ENCODE measurements around the gene TRIM25. TPM values are rescaled to one million over a fixed set of nuclear protein-coding genes. Genes with fewer than 3 reads are reported as not detected.

Gene TRIM25
- total and polyA plus RNA-seq, 12 donors: 12.6 to 82.4 (median 56.6) TPM

DNA sequence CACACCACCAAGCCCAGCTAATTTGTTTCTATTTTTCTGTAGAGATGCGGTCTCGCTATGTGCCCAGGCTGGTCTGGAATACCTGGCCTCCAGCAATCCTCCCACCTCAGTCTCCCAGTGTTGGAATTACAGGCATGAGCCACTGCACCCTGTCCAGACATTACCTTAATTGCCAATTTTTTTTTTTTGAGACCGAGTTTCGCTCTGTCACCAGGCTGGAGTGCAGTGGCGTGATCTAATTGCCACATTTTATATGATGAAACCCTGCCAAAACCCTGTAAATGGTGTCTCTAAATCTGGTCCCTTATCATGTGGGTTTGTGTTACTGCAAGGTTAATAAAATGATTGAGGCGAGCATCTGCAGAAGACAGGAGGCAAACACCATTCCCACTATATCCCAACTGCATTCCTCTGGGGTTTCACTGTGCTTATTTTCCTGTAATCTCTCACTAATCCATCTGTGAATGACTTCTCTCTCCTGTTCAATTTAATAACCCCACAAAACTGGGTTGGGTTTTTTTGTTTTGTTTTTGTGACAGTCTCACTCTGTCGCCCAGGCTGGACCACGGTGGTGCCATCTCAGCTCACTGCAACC, 19.4 kb upstream of the TRIM25 start:
- intact Hi-C loops (cut with DNase I): no loop called here
- 90 to 97% (median 96%) methylated on average over 8 of the region's 8 CpGs for WGBS, 4 donors
- peaks cover 0 to 8% of the 10 kb centered on the region in 2 donors for H3K4me1 ChIP-seq (replicated peaks in 1 of 2)
- H3K36me3 ChIP-seq (replicated peaks in 1 of 2): peaks cover 0 to 11% of the 10 kb centered on the region in 2 donors
- H3K9me3 ChIP-seq (replicated peaks in 1 of 3): peaks cover 0 to 5% (median 0%) of the 10 kb centered on the region in 3 donors
- no peaks in the 10 kb centered on the region for H3K27me3 ChIP-seq
- no peak overlapping the region for H3K4me3 ChIP-seq
- TF ChIP-seq, protein P1, sequence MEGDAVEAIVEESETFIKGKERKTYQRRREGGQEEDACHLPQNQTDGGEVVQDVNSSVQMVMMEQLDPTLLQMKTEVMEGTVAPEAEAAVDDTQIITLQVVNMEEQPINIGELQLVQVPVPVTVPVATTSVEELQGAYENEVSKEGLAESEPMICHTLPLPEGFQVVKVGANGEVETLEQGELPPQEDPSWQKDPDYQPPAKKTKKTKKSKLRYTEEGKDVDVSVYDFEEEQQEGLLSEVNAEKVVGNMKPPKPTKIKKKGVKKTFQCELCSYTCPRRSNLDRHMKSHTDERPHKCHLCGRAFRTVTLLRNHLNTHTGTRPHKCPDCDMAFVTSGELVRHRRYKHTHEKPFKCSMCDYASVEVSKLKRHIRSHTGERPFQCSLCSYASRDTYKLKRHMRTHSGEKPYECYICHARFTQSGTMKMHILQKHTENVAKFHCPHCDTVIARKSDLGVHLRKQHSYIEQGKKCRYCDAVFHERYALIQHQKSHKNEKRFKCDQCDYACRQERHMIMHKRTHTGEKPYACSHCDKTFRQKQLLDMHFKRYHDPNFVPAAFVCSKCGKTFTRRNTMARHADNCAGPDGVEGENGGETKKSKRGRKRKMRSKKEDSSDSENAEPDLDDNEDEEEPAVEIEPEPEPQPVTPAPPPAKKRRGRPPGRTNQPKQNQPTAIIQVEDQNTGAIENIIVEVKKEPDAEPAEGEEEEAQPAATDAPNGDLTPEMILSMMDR (IDR thresholded peaks at IDR 0.05): no peak
- no peak for TF ChIP-seq POLR2A (IDR thresholded peaks at IDR 0.05)
- no peak for DNase-seq
- H3K27ac ChIP-seq: no peak overlapping the region

DNA sequence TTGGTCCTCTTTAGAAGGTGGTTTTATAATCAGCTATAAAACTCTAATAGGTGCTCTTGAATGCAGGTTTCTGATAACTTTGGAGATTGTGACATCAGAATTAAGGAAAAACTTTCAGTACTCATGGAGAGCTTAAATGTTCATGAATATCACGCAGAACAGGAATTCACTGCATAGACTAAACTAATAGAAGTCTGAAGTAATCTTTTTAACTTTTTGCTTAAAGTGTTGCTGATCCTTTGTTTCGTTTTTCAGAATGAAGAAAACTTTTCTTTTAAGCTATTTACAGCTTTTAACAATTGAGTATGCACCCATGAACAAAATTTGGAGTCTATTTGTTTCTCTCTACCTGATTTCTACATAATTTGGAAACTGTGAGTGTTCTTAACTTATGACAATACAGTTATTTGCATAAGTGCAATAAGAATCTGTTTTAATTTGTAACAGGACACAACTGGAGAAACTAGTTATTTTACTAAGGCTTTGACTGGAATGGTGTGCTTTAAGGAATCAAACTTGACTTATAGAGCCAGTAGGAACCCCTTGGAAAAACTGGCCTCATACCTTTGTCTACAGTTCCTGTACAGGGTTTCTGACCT, 17.0 kb upstream of the TRIM25 start:
- Histone ChIP-seq H3K27me3 (no peaks in the 10 kb centered on the region), H3K9me3 (replicated peaks in 1 of 3) (peaks cover 0 to 5% (median 0%) of the 10 kb centered on the region in 3 donors), H3K4me1 (replicated peaks in 1 of 2) (no peaks in the 10 kb centered on the region), H3K4me3 (no peak overlapping the region), H3K36me3 (replicated peaks in 1 of 2) (peaks cover 0 to 9% of the 10 kb centered on the region in 2 donors), H3K27ac (no peak overlapping the region)
- intact Hi-C loops (cut with DNase I): no loop called here
- TF ChIP-seq, protein P1 (IDR thresholded peaks at IDR 0.05): no peak
- TF ChIP-seq POLR2A (IDR thresholded peaks at IDR 0.05): no peak
- no peak for DNase-seq
- WGBS, 4 donors: 92 to 96% (median 94%) methylated on average over 2 of the region's 2 CpGs

DNA sequence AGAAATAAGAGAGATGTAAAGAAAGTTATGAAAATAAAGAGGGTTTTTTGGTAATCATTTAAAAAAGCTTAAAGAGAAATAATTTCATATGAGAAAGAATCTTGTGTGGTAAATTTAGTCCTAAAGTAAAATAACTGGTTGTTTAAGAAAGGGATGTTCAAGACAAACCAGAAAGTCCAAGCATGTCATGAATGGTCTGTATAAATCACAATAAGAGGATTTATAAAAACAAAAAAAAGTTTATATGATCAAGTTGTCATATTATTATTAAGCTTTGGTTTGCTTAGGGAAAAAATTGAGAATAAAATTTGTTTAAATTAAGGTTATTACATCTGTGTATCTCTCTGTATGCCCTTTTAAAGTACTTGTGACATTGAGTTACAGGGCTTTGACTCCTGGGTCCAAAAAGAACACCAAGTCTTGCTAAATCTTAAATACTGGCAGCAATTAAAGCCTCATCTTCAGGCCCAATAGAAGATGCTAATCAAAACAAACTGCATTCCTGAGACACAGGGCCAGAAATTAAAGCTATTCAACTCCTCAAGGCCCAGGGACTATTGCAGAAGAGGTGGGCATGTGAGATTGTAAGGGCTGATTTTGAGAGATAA, 15.6 kb upstream of the TRIM25 start:
- Histone ChIP-seq H3K27me3 (no peaks in the 10 kb centered on the region), H3K4me1 (replicated peaks in 1 of 2) (no peaks in the 10 kb centered on the region), H3K4me3 (no peak overlapping the region), H3K27ac (no peak overlapping the region), H3K36me3 (replicated peaks in 1 of 2) (peaks cover 0 to 7% of the 10 kb centered on the region in 2 donors), H3K9me3 (replicated peaks in 1 of 3) (peaks cover 0 to 5% (median 0%) of the 10 kb centered on the region in 3 donors)
- intact Hi-C loops (cut with DNase I): no loop called here
- no peak for TF ChIP-seq POLR2A (IDR thresholded peaks at IDR 0.05)
- TF ChIP-seq, protein P1 (IDR thresholded peaks at IDR 0.05): no peak
- no peak for DNase-seq

DNA sequence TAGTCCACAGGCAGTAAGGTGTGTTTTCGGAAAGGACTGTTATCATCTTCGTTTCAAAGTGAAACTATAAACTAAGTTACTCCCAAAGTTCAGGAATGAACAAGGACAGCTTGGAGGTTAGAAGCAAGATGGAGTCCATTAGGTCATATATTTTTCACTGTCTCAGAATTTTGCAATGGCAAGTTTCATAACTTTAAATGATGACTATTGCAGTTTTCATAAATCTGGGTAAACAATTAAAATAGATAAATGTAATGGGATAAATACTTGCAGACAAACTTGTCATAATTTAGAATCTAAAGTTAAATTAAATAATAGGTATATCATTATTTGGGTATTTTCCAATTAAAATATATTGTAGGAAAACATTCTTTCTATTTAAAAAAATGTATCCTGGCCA, 14.7 kb upstream of the TRIM25 start:
- TF ChIP-seq POLR2A (IDR thresholded peaks at IDR 0.05): no peak
- TF ChIP-seq, protein P1 (IDR thresholded peaks at IDR 0.05): no peak
- Histone ChIP-seq H3K9me3 (replicated peaks in 1 of 3) (peaks cover 0 to 5% (median 0%) of the 10 kb centered on the region in 3 donors), H3K36me3 (replicated peaks in 1 of 2) (no peaks in the 10 kb centered on the region), H3K27ac (no peak overlapping the region), H3K27me3 (no peaks in the 10 kb centered on the region), H3K4me1 (replicated peaks in 1 of 2) (no peaks in the 10 kb centered on the region), H3K4me3 (no peak overlapping the region)
- intact Hi-C loops (cut with DNase I): no loop called here
- no peak for DNase-seq
- 76 to 88% (median 85%) methylated on average over 2 of the region's 2 CpGs for WGBS, 4 donors

Measured in adrenal gland (tissue), 12 donors.